ENCODE data around the gene ITGB3. TPM values are rescaled to one million over a fixed set of nuclear protein-coding genes. Genes with fewer than 3 reads are reported as not detected.

Gene ITGB3
- total and polyA plus RNA-seq, 9 of the 15 experiments (the other 6 are each of a cell fraction or from before 2014, with no cell fraction given): 0.08 to 2.6 (median 0.62) TPM; not detected in 1

GRCh38 chr17:47288531-47289116 lies 35.0 kb downstream of the ITGB3 start (continued):
- TF ChIP-seq ZMIZ1 (IDR thresholded peaks at IDR 0.05; ENCODE audit: low read depth in 2 of 2, low read length in 2 of 2) (peak in 1 of 2 experiments; percentile 85; a peak in 2 of 4 replicates), ZBTB12 (CRISPR knock-in tag; IDR thresholded peaks at IDR 0.05) (0 out of 2 replicates have a peak, but pooled peaks have one; percentile 10), PBX2 (CRISPR knock-in tag; IDR thresholded peaks at IDR 0.05; ENCODE audit: low read depth) (no peak), PBX2 (tag; conservative IDR thresholded peaks at IDR 0.05; ENCODE audit: low read depth) (no peak), SMC3 (conservative IDR thresholded peaks at IDR 0.05; ENCODE audit: insufficient read depth, low read depth, low read length) (no peak), E2F3 (CRISPR knock-in tag; IDR thresholded peaks at IDR 0.05) (0 out of 2 replicates have a peak, but pooled peaks have one; percentile 15), TEAD4 (IDR thresholded peaks at IDR 0.05; ENCODE audit: low read length) (peak; percentile 87), TEAD4 (CRISPR knock-in tag; IDR thresholded peaks at IDR 0.05; ENCODE audit: borderline replicate concordance) (no peak), PHF8 (IDR thresholded peaks at IDR 0.05; ENCODE audit: borderline replicate concordance, low read length) (peak; percentile 18; the same call in 1 of the 2 replicates), OTX1 (CRISPR knock-in tag; IDR thresholded peaks at IDR 0.05) (no peak), MED1 (CRISPR knock-in tag; IDR thresholded peaks at IDR 0.05; ENCODE audit: borderline replicate concordance) (no peak), ZFPM2 (CRISPR knock-in tag; IDR thresholded peaks at IDR 0.05) (no peak), PYGO2 (tag; IDR thresholded peaks at IDR 0.05) (peak; percentile 61; the same call in 1 of the 2 replicates), POLR2AphosphoS5 (IDR thresholded peaks at IDR 0.05; ENCODE audit: control insufficient read depth, insufficient read depth, low read depth, low read length) (peak; percentile 89), NFIC (IDR thresholded peaks at IDR 0.05) (peak; percentile 89), FOXK2 (conservative IDR thresholded peaks at IDR 0.05 in 1 of 2, IDR thresholded peaks at IDR 0.05 in 1 of 2; ENCODE audit: low read depth in 2 of 2) (peak in 1 of 2 experiments; percentile 58; a peak in 1 of 4 replicates), CREB3 (tag; conservative IDR thresholded peaks at IDR 0.05; ENCODE audit: low read depth) (peak; percentile 83; the same call in 1 of the 2 replicates)
